Activated naive CD4-positive, alpha-beta T cell treated with anti-CD3 and anti-CD28 coated beads, Interleukin-2, amount 10 ng/mL, durations not matched to agents 7 days and 5 days (primary cell): ENCODE results near the gene LRRK1.

Experiments
- CTCF ChIA-PET: fragments of 350-600 bp; sonication (Branson Sonifier 250); formaldehyde crosslinking; loops from one replicate; lab custom pipeline; 2021; ENCODE audit warnings: antibody characterized with exemption; lab: Charles Lee
- DNase-seq: peaks from one replicate; pipeline ENCODE4 v3.0.0-alpha.2; 2020
- H3K27ac Mint-ChIP-seq: one replicate; pipeline ENCODE4 v1.8.0; 2021; ENCODE audit warnings: mild to moderate bottlenecking, moderate library complexity, mixed read lengths
- H3K27me3 Mint-ChIP-seq: one replicate; pipeline ENCODE4 v1.8.0; 2021; ENCODE audit warnings: mild to moderate bottlenecking, mixed read lengths
- H3K36me3 Mint-ChIP-seq: one replicate; pipeline ENCODE4 v1.8.0; 2021; ENCODE audit warnings: mixed read lengths
- H3K4me1 Mint-ChIP-seq: one replicate; pipeline ENCODE4 v1.8.0; 2021; ENCODE audit warnings: mixed read lengths
- H3K4me3 Mint-ChIP-seq: one replicate; pipeline ENCODE4 v1.8.0; 2021; ENCODE audit warnings: mild to moderate bottlenecking, moderate library complexity, mixed read lengths
- H3K9me3 Mint-ChIP-seq: one replicate; pipeline ENCODE4 v1.8.0; 2021; ENCODE audit warnings: mixed read lengths

Gene LRRK1

GRCh38 chr15:101104141-101104540 lies 185.0 kb downstream of the LRRK1 start:
- no peak for DNase-seq
- Mint-ChIP-seq H3K4me3 (no peak overlapping the region), H3K4me1 (no peaks in the 10 kb centered on the region), H3K27me3 (peaks cover 13% of the 10 kb centered on the region), H3K9me3 (peaks cover 4% of the 10 kb centered on the region), H3K27ac (no peak overlapping the region), H3K36me3 (no peaks in the 10 kb centered on the region)
- CTCF ChIA-PET = interaction anchor here (1.9 kb wide), 2 partner anchors 141 to 154 kb away, joined by 5 to 8 read pairs; no protein-coding TSS in a partner anchor

DNA sequence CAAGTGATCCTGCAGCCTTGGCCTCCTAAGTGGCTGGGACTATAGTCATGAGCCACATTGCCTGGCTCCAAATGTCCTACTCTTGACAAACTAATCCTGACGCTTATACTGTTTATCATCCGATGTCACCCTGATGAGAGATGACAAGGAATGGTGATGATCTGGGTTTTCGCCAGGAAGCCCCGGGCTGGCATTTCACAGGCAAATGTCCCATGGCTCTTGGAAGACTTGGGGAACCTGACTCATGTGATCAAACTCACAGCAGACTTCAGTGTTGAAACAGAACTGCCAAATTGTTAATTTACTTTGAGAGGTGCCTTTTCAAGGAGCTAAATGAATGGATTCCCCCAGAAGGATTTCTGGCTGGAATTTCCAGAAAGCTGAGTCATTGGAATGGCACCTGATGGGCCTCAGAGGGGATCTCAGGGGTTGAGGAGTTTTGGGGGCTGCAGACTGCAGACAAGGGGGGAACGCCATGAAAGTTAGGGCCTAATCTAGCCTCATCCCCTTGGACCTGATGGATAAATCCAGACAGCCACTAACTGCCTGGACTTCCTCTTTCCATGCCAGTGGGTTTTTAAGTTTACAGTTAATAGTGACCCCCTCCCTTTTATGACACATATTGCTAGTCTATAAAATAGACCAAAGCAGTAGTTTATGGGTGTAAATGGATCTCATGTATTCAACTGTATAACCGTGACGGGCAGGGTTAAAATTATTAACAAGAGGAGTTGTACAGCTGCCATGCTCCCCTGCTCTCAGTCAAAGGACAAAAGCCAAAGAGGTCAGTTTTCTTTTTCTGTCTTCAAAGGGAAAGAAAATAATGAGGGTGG lies 186.1 kb downstream of the LRRK1 start:
- no peak overlapping the region for H3K4me3 Mint-ChIP-seq
- H3K36me3 Mint-ChIP-seq = no peaks in the 10 kb centered on the region
- DNase-seq = no peak
- H3K27me3 Mint-ChIP-seq = peaks cover 13% of the 10 kb centered on the region
- peaks cover 4% of the 10 kb centered on the region for H3K9me3 Mint-ChIP-seq
- CTCF ChIA-PET = interaction anchor here (0.7 to 1.9 kb wide), 5 partner anchors 11 to 152 kb away, joined by 3 to 8 read pairs (median 3); no protein-coding TSS in a partner anchor
- H3K27ac Mint-ChIP-seq = no peak overlapping the region
- H3K4me1 Mint-ChIP-seq = no peaks in the 10 kb centered on the region

- H3K4me1 Mint-ChIP-seq = no peaks in the 10 kb centered on the region
- H3K9me3 Mint-ChIP-seq = no peaks in the 10 kb centered on the region
- no peaks in the 10 kb centered on the region for H3K36me3 Mint-ChIP-seq
- H3K27me3 Mint-ChIP-seq = peaks cover 20% of the 10 kb centered on the region
- DNase-seq = no peak
- CTCF ChIA-PET = no interaction called here
- H3K27ac Mint-ChIP-seq = no peak overlapping the region
- H3K4me3 Mint-ChIP-seq = no peak overlapping the region
Measured at GRCh38 chr15:101107101-101107500, 187.9 kb downstream of the LRRK1 start.

GRCh38 chr15:101107625-101108460 lies 188.7 kb downstream of the LRRK1 start:
- Mint-ChIP-seq H3K27me3 (peaks cover 28% of the 10 kb centered on the region), H3K36me3 (no peaks in the 10 kb centered on the region), H3K27ac (no peak overlapping the region), H3K4me3 (no peak overlapping the region), H3K4me1 (no peaks in the 10 kb centered on the region), H3K9me3 (no peaks in the 10 kb centered on the region)
- DNase-seq = no peak
- CTCF ChIA-PET = no interaction called here

GRCh38 chr15:101108461-101108775 lies 189.3 kb downstream of the LRRK1 start:
- CTCF ChIA-PET = no interaction called here
- H3K4me1 Mint-ChIP-seq = no peaks in the 10 kb centered on the region
- DNase-seq = no peak
- H3K4me3 Mint-ChIP-seq = no peak overlapping the region
- no peak overlapping the region for H3K27ac Mint-ChIP-seq
- peaks cover 27% of the 10 kb centered on the region for H3K27me3 Mint-ChIP-seq
- no peaks in the 10 kb centered on the region for H3K36me3 Mint-ChIP-seq
- no peaks in the 10 kb centered on the region for H3K9me3 Mint-ChIP-seq

DNA sequence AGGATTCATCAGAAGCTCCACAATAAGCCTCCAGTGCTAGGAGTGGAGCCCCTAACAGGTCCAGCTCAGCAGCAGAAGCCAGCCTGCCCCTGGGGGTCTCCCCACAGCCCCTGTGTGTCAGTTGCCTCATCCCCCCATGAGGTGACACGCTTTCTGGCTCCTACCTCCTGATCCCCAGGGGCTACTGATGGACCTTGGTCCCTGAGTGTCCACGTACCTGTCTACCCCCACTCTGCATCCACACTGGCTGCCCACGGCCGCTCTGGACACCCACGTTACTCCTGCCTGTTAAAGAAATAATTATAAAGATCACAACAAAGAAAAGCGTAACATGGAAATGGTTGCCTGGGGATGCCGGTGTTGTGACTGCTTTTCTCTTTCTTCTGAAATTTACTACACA lies 189.6 kb downstream of the LRRK1 start:
- Mint-ChIP-seq H3K9me3 (no peaks in the 10 kb centered on the region), H3K4me1 (no peaks in the 10 kb centered on the region)
- CTCF ChIA-PET = no interaction called here

DNA sequence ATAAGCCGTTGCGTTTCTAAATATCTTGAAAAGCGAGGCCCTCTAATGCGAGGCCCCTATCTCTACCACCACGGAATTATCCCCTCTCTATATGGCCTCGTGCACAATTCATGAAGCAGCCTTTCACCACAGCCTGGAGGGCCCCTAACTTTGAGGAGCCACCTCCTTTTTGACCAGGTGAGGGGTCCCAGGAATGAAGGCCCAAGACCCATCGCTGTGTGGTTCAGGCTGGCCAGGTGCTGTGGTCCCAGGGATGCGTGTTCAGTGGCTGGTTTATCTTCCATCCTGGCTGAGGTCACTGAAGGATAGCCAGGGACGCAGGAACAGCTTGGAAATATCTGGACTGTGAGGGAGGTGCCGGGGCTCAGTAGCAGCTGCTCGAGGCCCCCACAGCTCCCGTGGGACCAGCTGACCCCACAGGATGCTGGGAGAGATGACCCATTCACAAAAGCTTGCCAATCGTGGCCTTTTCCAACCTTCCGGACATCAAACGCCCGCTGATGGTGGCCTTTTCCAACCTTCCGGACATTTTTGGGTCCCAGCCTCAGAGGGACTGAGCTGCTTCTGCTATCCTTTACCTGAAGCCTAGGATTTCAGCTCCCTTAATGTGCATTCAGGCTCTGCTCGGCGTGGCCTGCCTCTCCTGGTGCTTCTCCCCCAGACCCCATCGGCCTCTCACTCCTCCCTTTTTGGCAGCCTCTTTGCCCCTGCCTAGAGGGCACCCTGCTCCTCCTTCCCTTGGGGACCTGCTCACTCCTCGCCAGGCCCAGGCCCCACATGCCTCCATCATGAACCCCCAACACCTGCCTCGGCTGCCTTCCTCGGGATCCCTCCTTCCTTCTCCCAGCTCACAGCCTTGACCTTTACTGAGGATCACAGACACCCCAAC lies 191.8 kb downstream of the LRRK1 start:
- CTCF ChIA-PET = interaction anchor here (1.1 to 1.7 kb wide), 3 partner anchors 11 to 102 kb away, joined by 3 to 6 read pairs (median 4); no protein-coding TSS in a partner anchor
- no peaks in the 10 kb centered on the region for H3K4me1 Mint-ChIP-seq

More for the DNA sequence above, 189.6 kb downstream of the LRRK1 start:
- Mint-ChIP-seq H3K27me3 (peaks cover 28% of the 10 kb centered on the region), H3K4me3 (no peak overlapping the region), H3K27ac (no peak overlapping the region), H3K36me3 (no peaks in the 10 kb centered on the region)
- no peak for DNase-seq

DNA sequence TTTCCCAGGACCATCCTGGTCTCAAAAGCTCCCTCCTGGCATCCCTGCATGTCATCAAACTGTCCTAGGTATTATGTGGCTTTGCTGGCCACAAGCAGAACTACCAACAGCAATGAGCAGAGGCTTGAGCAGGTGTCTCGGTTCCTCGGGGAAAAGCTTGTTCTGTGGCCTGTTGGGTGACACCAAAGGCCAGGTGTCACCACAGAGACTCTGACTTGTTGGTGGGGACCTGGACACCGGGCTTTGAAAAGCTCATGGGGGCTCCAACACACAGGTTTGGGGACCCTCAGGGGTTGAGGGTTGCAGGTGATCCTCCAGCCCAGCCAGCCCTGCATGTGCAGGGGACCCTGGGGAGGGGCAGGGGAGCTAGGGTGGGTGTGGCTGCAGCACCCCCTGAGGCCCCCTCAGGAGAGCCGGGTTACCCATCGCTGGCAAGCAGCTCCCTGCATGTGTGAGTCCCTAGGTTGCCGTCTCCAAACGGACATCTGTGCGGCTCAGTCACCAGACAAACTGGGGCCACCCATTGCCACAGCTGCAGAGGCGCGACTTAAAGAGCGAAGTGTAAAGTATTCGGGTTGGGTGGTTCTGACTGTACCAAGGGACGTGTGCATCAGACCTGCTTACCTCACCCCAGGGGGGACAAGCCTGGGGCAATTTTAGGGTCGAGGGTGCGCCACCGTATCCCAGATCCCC lies 192.6 kb downstream of the LRRK1 start:
- peaks cover 6% of the 10 kb centered on the region for H3K4me1 Mint-ChIP-seq
- H3K9me3 Mint-ChIP-seq = no peaks in the 10 kb centered on the region
- H3K27ac Mint-ChIP-seq = no peak overlapping the region
- no peaks in the 10 kb centered on the region for H3K36me3 Mint-ChIP-seq
- CTCF ChIA-PET = interaction anchor here (0.6 to 1.7 kb wide), 4 partner anchors 10 to 140 kb away, joined by 3 to 6 read pairs (median 4); no protein-coding TSS in a partner anchor
- DNase-seq = no peak
- H3K4me3 Mint-ChIP-seq = no peak overlapping the region
- H3K27me3 Mint-ChIP-seq = peaks cover 48% of the 10 kb centered on the region

More for the DNA sequence above, 191.8 kb downstream of the LRRK1 start:
- no peaks in the 10 kb centered on the region for H3K9me3 Mint-ChIP-seq
- no peak for DNase-seq
- H3K27ac Mint-ChIP-seq = no peak overlapping the region
- no peaks in the 10 kb centered on the region for H3K36me3 Mint-ChIP-seq
- no peak overlapping the region for H3K4me3 Mint-ChIP-seq
- H3K27me3 Mint-ChIP-seq = peaks cover 43% of the 10 kb centered on the region

- Mint-ChIP-seq H3K36me3 (no peaks in the 10 kb centered on the region), H3K27me3 (peaks cover 40% of the 10 kb centered on the region), H3K4me1 (peaks cover 6% of the 10 kb centered on the region), H3K9me3 (no peaks in the 10 kb centered on the region), H3K27ac (no peak overlapping the region), H3K4me3 (no peak overlapping the region)
- DNase-seq = no peak
- CTCF ChIA-PET = interaction anchor here (0.6 to 1.7 kb wide), 5 partner anchors 9 to 146 kb away, joined by 3 to 6 read pairs (median 4); no protein-coding TSS in a partner anchor
Measured at GRCh38 chr15:101112336-101113113, 193.4 kb downstream of the LRRK1 start.

DNA sequence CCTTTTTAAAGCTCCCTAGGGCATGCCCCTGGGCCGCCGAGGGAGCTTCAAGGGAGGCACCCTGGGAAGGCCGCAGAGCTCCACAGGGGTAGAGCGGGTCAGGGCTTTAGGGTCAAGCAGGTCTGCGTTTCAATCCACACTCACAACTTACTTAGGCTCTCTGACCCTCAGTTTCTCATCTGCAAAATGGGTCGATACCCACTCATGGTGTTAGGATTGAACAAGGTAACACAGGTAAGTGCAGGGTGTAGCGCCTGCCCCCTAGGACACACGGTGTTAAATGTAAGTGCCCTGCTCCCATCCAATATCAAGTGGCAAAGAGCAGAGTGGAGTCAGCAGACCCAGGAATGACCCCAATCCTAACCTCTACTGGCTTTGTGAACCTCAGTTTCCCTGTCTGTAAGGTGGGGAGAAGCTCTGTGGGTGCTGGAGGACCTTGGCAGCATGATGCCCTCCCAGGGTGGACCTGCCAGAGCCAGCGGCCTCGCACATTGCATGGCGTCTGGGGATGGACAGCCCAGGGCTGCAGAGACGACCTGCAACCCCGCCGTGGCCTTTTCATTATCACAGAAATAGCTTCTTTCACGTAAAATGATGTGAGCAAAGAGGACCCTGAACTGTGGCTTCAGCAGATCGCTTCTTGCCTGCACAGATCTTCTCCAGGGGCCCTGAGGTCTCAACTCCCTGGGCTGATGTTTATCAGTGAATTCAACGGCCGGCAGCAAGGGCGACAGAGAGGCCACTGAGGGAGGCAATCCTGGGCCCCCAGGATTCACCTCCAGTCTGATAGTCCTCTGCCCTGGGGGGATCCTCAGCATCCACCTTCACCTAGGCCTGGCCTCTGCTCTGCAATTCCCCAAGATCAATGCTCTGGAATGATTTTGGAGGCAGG lies 194.2 kb downstream of the LRRK1 start:
- Mint-ChIP-seq H3K27ac (no peak overlapping the region), H3K4me3 (no peak overlapping the region), H3K36me3 (no peaks in the 10 kb centered on the region), H3K27me3 (peaks cover 39% of the 10 kb centered on the region), H3K9me3 (no peaks in the 10 kb centered on the region), H3K4me1 (peaks cover 6% of the 10 kb centered on the region)
- DNase-seq = no peak
- CTCF ChIA-PET = interaction anchor here (1.2 kb wide), 1 partner anchor 145 kb away, joined by 4 read pairs; no protein-coding TSS in a partner anchor

DNA sequence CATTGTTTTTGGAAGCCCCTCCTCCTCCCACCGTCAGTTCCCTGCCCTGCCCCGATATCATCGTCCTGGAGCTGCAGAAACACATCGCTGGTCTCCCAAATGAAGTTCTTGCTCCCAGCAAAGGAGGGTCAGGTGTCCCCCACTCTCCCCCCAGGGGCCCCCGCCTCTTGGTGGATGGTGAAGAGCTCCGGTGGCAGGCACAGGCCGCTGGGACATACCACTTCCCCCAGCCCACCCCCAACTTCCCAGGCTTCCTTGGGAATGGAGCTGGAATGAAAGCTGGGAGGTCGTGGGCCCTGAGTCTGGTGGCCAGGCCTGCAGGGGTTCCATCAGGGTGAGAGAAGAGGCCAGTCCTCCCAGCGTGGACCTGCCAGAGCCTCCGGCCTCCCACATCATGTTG lies 195.0 kb downstream of the LRRK1 start:
- Mint-ChIP-seq H3K36me3 (no peaks in the 10 kb centered on the region), H3K9me3 (no peaks in the 10 kb centered on the region), H3K27ac (no peak overlapping the region), H3K4me3 (no peak overlapping the region), H3K27me3 (peaks cover 39% of the 10 kb centered on the region), H3K4me1 (peaks cover 6% of the 10 kb centered on the region)
- CTCF ChIA-PET = interaction anchor here (1.2 to 1.4 kb wide), 3 partner anchors 24 to 144 kb away, joined by 3 to 4 read pairs (median 4); no protein-coding TSS in a partner anchor
- no peak for DNase-seq

- Mint-ChIP-seq H3K4me1 (peaks cover 6% of the 10 kb centered on the region), H3K9me3 (no peaks in the 10 kb centered on the region), H3K36me3 (no peaks in the 10 kb centered on the region), H3K27me3 (peaks cover 39% of the 10 kb centered on the region), H3K27ac (no peak overlapping the region), H3K4me3 (no peak overlapping the region)
- CTCF ChIA-PET = interaction anchor here (1.1 to 1.4 kb wide), 3 partner anchors 9 to 144 kb away, joined by 3 to 4 read pairs (median 3); no protein-coding TSS in a partner anchor
- DNase-seq = no peak
Measured at GRCh38 chr15:101114610-101115009, 195.5 kb downstream of the LRRK1 start.
